ENCODE results near the gene ALDOB. TPM values are rescaled to one million over a fixed set of nuclear protein-coding genes. Genes with fewer than 3 reads are reported as not detected.

Gene ALDOB
- total and polyA plus RNA-seq, 2 of the 13 experiments (the other 11 are each of a cell fraction or from before 2014, with no cell fraction given), result 0.29 to 0.97 TPM

GRCh38 chr9:101437806-101438232 lies 2.2 kb upstream of the ALDOB start:
- CTCF ChIA-PET (ENCODE audit: low intra/inter-chr PET ratio, low total read pairs), result no interaction called here
- in situ Hi-C loops (cut with HindIII; ENCODE audit: extremely low pct_ligation_motif_present, low pct_unique_long_range_greater_than_20kb) (no loop called here), intact Hi-C loops (cut with micrococcal nuclease; ENCODE audit: unreplicated experiment) (loop anchor here (2.0 kb wide), 1 partner anchor 17 kb away; no protein-coding TSS in a partner anchor)
- Histone ChIP-seq H3K27ac (ENCODE audit: extremely low read length, insufficient read depth, low read length) (peak overlapping the region; percentile 34), H3K4me1 (ENCODE audit: insufficient read depth, low read length) (peaks cover 97% of the 10 kb centered on the region), H3K36me3 (replicated peaks in 1 of 2; ENCODE audit: control insufficient read depth in 1 of 2, insufficient read depth in 2 of 2, low read length in 2 of 2) (no peaks in the 10 kb centered on the region), H4K20me1 (ENCODE audit: insufficient read depth, low read length) (no peaks in the 10 kb centered on the region), H3K4me3 (replicated peaks in 1 of 3; ENCODE audit: insufficient read depth in 1 of 3, low read depth in 2 of 3, low read length in 3 of 3) (no peak overlapping the region), H3K27me3 (ENCODE audit: control insufficient read depth in 1 of 2, insufficient read depth in 2 of 2, low read length in 2 of 2) (no peaks in the 10 kb centered on the region), H3K4me2 (ENCODE audit: low read depth, low read length) (peak overlapping the region; percentile 21), H2AFZ (ENCODE audit: low read length) (no peak overlapping the region), H3K9ac (ENCODE audit: insufficient read depth, low read depth, low read length) (no peak overlapping the region), H3K9me3 (ENCODE audit: low read length) (no peaks in the 10 kb centered on the region), H3K79me2 (ENCODE audit: insufficient read depth, low read length) (no peaks in the 10 kb centered on the region)
- POLR2A ChIA-PET, result interaction anchor here (0.6 to 2.2 kb wide), 5 partner anchors 8 to 39 kb away, joined by 3 to 13 read pairs (median 3); partner anchors contain the start of genes MRPL50 and ZNF189
- 18% methylated on average over 2 of the region's 2 CpGs for WGBS (ENCODE audit: low lambda C conversion rate)
- BruUV-seq (replicated peaks), result no TSS peak
- FAIRE-seq (no peak), DNase-seq (ENCODE audit: low spot score) (peak; percentile 76), ATAC-seq (peak; percentile 73)
- TF ChIP-seq KDM5A (IDR thresholded peaks at IDR 0.05; ENCODE audit: borderline replicate concordance, low read length), result no peak
- TF ChIP-seq CTCF (CRISPR knock-in tag; IDR thresholded peaks at IDR 0.05), result peak; percentile 10; the same call in 1 of the 2 replicates
- no peak for TF ChIP-seq TERF1 (CRISPR knock-in tag; IDR thresholded peaks at IDR 0.05)
- TF ChIP-seq ETV5 (CRISPR knock-in tag; IDR thresholded peaks at IDR 0.05; ENCODE audit: borderline replicate concordance), result no peak
- peak; percentile 78 for TF ChIP-seq ZBTB26 (CRISPR knock-in tag; IDR thresholded peaks at IDR 0.05; ENCODE audit: borderline replicate concordance)
- TF ChIP-seq HNRNPK (IDR thresholded peaks at IDR 0.05; ENCODE audit: low read depth, low read length, poor library complexity, severe bottlenecking), result no peak
- TF ChIP-seq HNF4A (CRISPR knock-in tag; IDR thresholded peaks at IDR 0.05), result peak; percentile 79
- no peak for TF ChIP-seq IRF9 (CRISPR knock-in tag; IDR thresholded peaks at IDR 0.05; ENCODE audit: borderline replicate concordance)
- TF ChIP-seq GRHL1 (CRISPR knock-in tag; conservative IDR thresholded peaks at IDR 0.05), result no peak
- TF ChIP-seq ZNF44 (CRISPR knock-in tag; IDR thresholded peaks at IDR 0.05), result 0 out of 2 replicates have a peak, but pooled peaks have one; percentile 72
- TF ChIP-seq NFE2L1 (CRISPR knock-in tag; IDR thresholded peaks at IDR 0.05; ENCODE audit: borderline replicate concordance), result no peak
- TF ChIP-seq SMAD9 (CRISPR knock-in tag; IDR thresholded peaks at IDR 0.05), result no peak
- TF ChIP-seq ERF (CRISPR knock-in tag; IDR thresholded peaks at IDR 0.05), result peak; percentile 56; the same call in 1 of the 2 replicates
- no peak for TF ChIP-seq ZNF597 (CRISPR knock-in tag; IDR thresholded peaks at IDR 0.05)
- no peak for TF ChIP-seq ZNF724P (CRISPR knock-in tag; IDR thresholded peaks at IDR 0.05; ENCODE audit: borderline replicate concordance)
- no peak for TF ChIP-seq ZNF891 (CRISPR knock-in tag; IDR thresholded peaks at IDR 0.05)
